HCT116 (cell line): ENCODE measurements around the gene NCKAP5. TPM values are rescaled to one million over a fixed set of nuclear protein-coding genes. Genes with fewer than 3 reads are reported as not detected.
A peak's percentile ranks its signal among the peaks of the same experiment; 100 is the strongest.

Source experiments
- ATAC-seq: fragments of 200-7000 bp; cut with Tn5 transposase; 2 replicates; pipeline ENCODE4 v1.9.1; 2020; ENCODE audit warnings: mild to moderate bottlenecking, moderate library complexity
- BruUV-seq: library from RNA; stranded (reverse); fragments of 400-500 nt; replicated peaks from 2 replicates; lab custom pipeline; 2021; lab: Mats Ljungman, UMichigan
- CTCF ChIA-PET: fragments of 300-600 bp; sonication (Branson Sonifier 250); formaldehyde crosslinking; loops from one replicate; lab custom pipeline; 2021; ENCODE audit warnings: antibody characterized with exemption; lab: Charles Lee
- POLR2A ChIA-PET: fragments of 300-600, 350-600 bp; sonication (Branson Sonifier 250); formaldehyde crosslinking; loops from one replicate; lab custom pipeline; 2021; ENCODE audit warnings: antibody characterized with exemption; lab: Charles Lee
- RAD21 ChIA-PET, 2 experiments: fragments of 300-600 bp; sonication (Branson Sonifier 250); formaldehyde crosslinking; loops; one replicate each; lab custom pipeline; 2023; ENCODE audit warnings: low total read pairs in 2 of 2; ENCODE audit not compliant: uncharacterized antibody in 2 of 2, unreplicated experiment in 2 of 2, low non-redundant PET in 1 of 2; lab: Charles Lee
- DNase-seq: peaks from one replicate; pipeline ENCODE4 v3.0.0-alpha.2; 2010; ENCODE audit warnings: low read depth, low spot score
- H2AFZ ChIP-seq: fragments of 200-600 bp; shearing (Covaris generic), sonication (generic); 2 replicates; pipeline ENCODE4 v1.6.1; 2017; ENCODE audit warnings: low read depth, mixed run types, mixed read lengths, antibody characterized with exemption, low read length; ENCODE audit not compliant: poor library complexity, severe bottlenecking
- H3K27ac ChIP-seq: 2 replicates; pipeline ENCODE4 v1.5.1; 2012; ENCODE audit warnings: low read depth, low read length
- H3K27me3 ChIP-seq: fragments of 200-600 bp; sonication (generic); 2 replicates; pipeline ENCODE4 v1.6.1; 2016; ENCODE audit warnings: mixed run types, low read length, mixed read lengths; ENCODE audit not compliant: insufficient read depth
- H3K36me3 ChIP-seq, 2 experiments: fragments of 200-500 bp in 1 of 2; fragments of 200-600 bp in 1 of 2; sonication (Bioruptor generic) in 1 of 2; sonication (generic) in 1 of 2; 2 replicates each; pipeline versions ENCODE4 v1.5.1 to v1.6.1; 2014 to 2016; ENCODE audit warnings: low read length in 2 of 2, inconsistent platforms in 1 of 2, mixed read lengths in 1 of 2, mixed run types in 1 of 2; ENCODE audit not compliant: insufficient read depth in 2 of 2, control insufficient read depth in 1 of 2
- H3K4me1 ChIP-seq, 2 experiments: fragments of 200-600 bp in 1 of 2; sonication (generic) in 1 of 2; 2 replicates each; pipeline versions ENCODE4 v1.5.1 to v1.6.1; 2012 to 2017; ENCODE audit warnings: low read length in 2 of 2, inconsistent platforms in 1 of 2, mild to moderate bottlenecking in 1 of 2, mixed read lengths in 1 of 2, mixed run types in 1 of 2, moderate library complexity in 1 of 2; ENCODE audit not compliant: insufficient read depth in 2 of 2, control insufficient read depth in 1 of 2
- H3K4me2 ChIP-seq: fragments of 200-600 bp; sonication (generic); 2 replicates; pipeline ENCODE4 v1.6.1; 2017; ENCODE audit warnings: mixed run types, low read length, mixed read lengths
- H3K4me3 ChIP-seq, 2 experiments: fragments of 200-600 bp in 1 of 2; sonication (generic) in 1 of 2; replicated peaks in 1 of 2; 2 replicates each; pipeline ENCODE4 v1.5.1; 2011 to 2016; ENCODE audit warnings: low read length in 2 of 2, control low read depth in 1 of 2, low read depth in 1 of 2, mild to moderate bottlenecking in 1 of 2, mixed read lengths in 1 of 2, mixed run types in 1 of 2
- H3K79me2 ChIP-seq: fragments of 200-600 bp; sonication (generic); 2 replicates; pipeline ENCODE4 v1.6.1; 2017; ENCODE audit warnings: mild to moderate bottlenecking, mixed run types, low read length, moderate library complexity, mixed read lengths; ENCODE audit not compliant: insufficient read depth
- H3K9ac ChIP-seq: fragments of 200-600 bp; sonication (generic); 2 replicates; pipeline ENCODE4 v1.6.1; 2016; ENCODE audit warnings: low read length, mixed read lengths
- H3K9me2 ChIP-seq: fragments of 200-600 bp; sonication (generic), shearing (Covaris generic); 2 replicates; pipeline ENCODE4 v1.6.1; 2017; ENCODE audit warnings: mixed run types, mild to moderate bottlenecking, moderate library complexity; ENCODE audit not compliant: insufficient read depth
- H3K9me3 ChIP-seq, 2 experiments: fragments of 200-500 bp in 1 of 2; fragments of 200-600 bp in 1 of 2; sonication (Bioruptor generic) in 1 of 2; sonication (generic) in 1 of 2; 2 replicates each; pipeline ENCODE4 v1.6.1; 2014 to 2017; ENCODE audit warnings: low read length in 2 of 2, mixed read lengths in 2 of 2, inconsistent platforms in 1 of 2, low read depth in 1 of 2, mild to moderate bottlenecking in 1 of 2, mixed run types in 1 of 2, moderate library complexity in 1 of 2; ENCODE audit not compliant: control insufficient read depth in 1 of 2, insufficient read depth in 1 of 2
- H4K20me1 ChIP-seq: fragments of 200-600 bp; sonication (generic), shearing (Covaris generic); 2 replicates; pipeline ENCODE4 v1.6.1; 2017; ENCODE audit warnings: mixed run types, mild to moderate bottlenecking, moderate library complexity; ENCODE audit not compliant: insufficient read depth
- EZH2 ChIP-seq: fragments of 200-600 bp; sonication (generic); IDR thresholded peaks from 2 replicates; pipeline ENCODE4 v1.6.1; 2017; ENCODE audit warnings: antibody characterized with exemption, mixed run types
- FOSL1 ChIP-seq: IDR thresholded peaks from 2 replicates; pipeline ENCODE4 v1.6.1; 2012; ENCODE audit warnings: low read depth
- JUND ChIP-seq: IDR thresholded peaks from 2 replicates; pipeline ENCODE4 v1.6.1; 2012
- SP1 ChIP-seq: IDR thresholded peaks from 2 replicates; pipeline ENCODE4 v1.6.1; 2012; ENCODE audit warnings: low read depth
- ZBTB33 ChIP-seq: IDR thresholded peaks from 2 replicates; pipeline ENCODE4 v1.6.1; 2011; ENCODE audit warnings: mild to moderate bottlenecking, low read length, moderate library complexity; ENCODE audit not compliant: insufficient replicate concordance; ENCODE audit errors: extremely low read depth
- intact Hi-C: fragments of 100-400 bp; cut with micrococcal nuclease; formaldehyde crosslinking; loops from 2 replicates; pipeline ENCODE4 v1.10.0; 2022
- total RNA-seq: library from RNA; stranded (reverse); gene quantifications from one replicate; pipeline ENCODE4 v1.2.1, GENCODE V29; 2021; ENCODE audit not compliant: unreplicated experiment

The NCKAP5 gene
- total RNA-seq, 1 experiment from 2014 or later: 0.30 TPM

GRCh38 chr2:132627536-132627935, 940.7 kb downstream of the NCKAP5 start:
- ChIA-PET CTCF (no interaction called here), POLR2A (no interaction called here), RAD21 (no interaction called here)
- no peak overlapping the region for H3K4me3 ChIP-seq
- no peak overlapping the region for H3K9ac ChIP-seq
- ATAC-seq: no peak
- no peaks in the 10 kb centered on the region for H3K9me3 ChIP-seq
- no peak overlapping the region for H3K27ac ChIP-seq
- no peaks in the 10 kb centered on the region for H3K9me2 ChIP-seq
- peak overlapping the region; percentile 14; the same call in 1 of the 2 replicates for H3K4me2 ChIP-seq
- intact Hi-C loops: no loop called here
- DNase-seq: no peak
- H3K27me3 ChIP-seq: no peaks in the 10 kb centered on the region
- no peak overlapping the region for H2AFZ ChIP-seq
- no TSS peak for BruUV-seq
- H3K79me2 ChIP-seq: no peaks in the 10 kb centered on the region
- TF ChIP-seq EZH2 (no peak), ZBTB33 (no peak), JUND (0 out of 2 replicates have a peak, but pooled peaks have one; percentile 9), FOSL1 (0 out of 2 replicates have a peak, but pooled peaks have one; percentile 5)
- no peaks in the 10 kb centered on the region for H4K20me1 ChIP-seq
- H3K4me1 ChIP-seq: peaks cover 0 to 35% of the 10 kb centered on the region in 2 experiments; a peak in 2 of 4 replicates
- H3K36me3 ChIP-seq: no peaks in the 10 kb centered on the region

GRCh38 chr2:132623096-132623839, 945.0 kb downstream of the NCKAP5 start:
- ATAC-seq: no peak
- H3K9me2 ChIP-seq: no peaks in the 10 kb centered on the region
- H3K4me3 ChIP-seq: no peak overlapping the region
- H3K9ac ChIP-seq: no peak overlapping the region
- TF ChIP-seq EZH2: no peak
- TF ChIP-seq JUND: peak; percentile 20; the same call in 1 of the 2 replicates
- TF ChIP-seq FOSL1: peak; percentile 23; the same call in 1 of the 2 replicates
- peak; percentile 46; the same call in 1 of the 2 replicates for TF ChIP-seq SP1
- TF ChIP-seq, all 23 proteins: peak for 3
- Histone ChIP-seq H3K4me1 (peaks cover 0 to 23% of the 10 kb centered on the region in 2 experiments; a peak in 2 of 4 replicates), H4K20me1 (no peaks in the 10 kb centered on the region), H3K4me2 (no peak overlapping the region), H3K9me3 (no peaks in the 10 kb centered on the region), H2AFZ (no peak overlapping the region), H3K27me3 (no peaks in the 10 kb centered on the region), H3K79me2 (no peaks in the 10 kb centered on the region), H3K27ac (0 out of 2 replicates have a peak overlapping the region, but pooled peaks have one; percentile 13), H3K36me3 (no peaks in the 10 kb centered on the region)
- POLR2A ChIA-PET: no interaction called here
- no peak for DNase-seq
- intact Hi-C loops: no loop called here
- RAD21 ChIA-PET: no interaction called here
- CTCF ChIA-PET: no interaction called here
- no TSS peak for BruUV-seq
